GM12873 (cell line): Measurements from ENCODE around the gene NFIA.

Experiments used
- CTCF ChIP-seq: IDR thresholded peaks from 2 replicates; pipeline ENCODE4 v1.5.1; 2012; ENCODE audit warnings: low read depth, mild to moderate bottlenecking, moderate library complexity, low read length, control low read depth; ENCODE audit not compliant: insufficient read depth; ENCODE audit errors: missing control alignments

NFIA gene

GRCh38 chr1:61054601-61054993 lies 27.8 kb upstream of the NFIA start:
- TF ChIP-seq CTCF: no peak

DNA sequence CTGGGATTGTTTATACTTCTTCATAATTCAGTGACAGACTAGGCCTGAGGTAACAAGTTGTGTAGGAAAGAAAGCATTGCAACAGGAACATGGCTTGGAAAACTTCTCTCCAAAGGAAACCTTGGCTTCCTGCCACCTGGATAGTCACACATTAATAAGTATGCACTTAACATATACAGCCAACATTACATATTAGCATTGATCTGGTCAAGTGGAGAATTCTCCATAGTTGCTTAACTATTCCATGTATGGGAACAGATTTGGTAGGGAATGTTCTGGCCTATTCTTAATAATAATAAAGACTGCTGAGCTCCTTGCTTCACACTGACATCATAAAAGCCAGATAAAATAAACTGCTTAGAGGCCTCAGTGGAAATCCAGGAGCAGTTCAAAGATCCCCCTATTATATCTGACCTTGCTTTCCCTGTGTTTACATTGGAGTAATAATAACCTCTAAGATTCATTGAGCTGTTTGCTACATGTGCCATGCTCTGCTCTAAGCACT lies 27.2 kb upstream of the NFIA start:
- no peak for TF ChIP-seq CTCF

DNA sequence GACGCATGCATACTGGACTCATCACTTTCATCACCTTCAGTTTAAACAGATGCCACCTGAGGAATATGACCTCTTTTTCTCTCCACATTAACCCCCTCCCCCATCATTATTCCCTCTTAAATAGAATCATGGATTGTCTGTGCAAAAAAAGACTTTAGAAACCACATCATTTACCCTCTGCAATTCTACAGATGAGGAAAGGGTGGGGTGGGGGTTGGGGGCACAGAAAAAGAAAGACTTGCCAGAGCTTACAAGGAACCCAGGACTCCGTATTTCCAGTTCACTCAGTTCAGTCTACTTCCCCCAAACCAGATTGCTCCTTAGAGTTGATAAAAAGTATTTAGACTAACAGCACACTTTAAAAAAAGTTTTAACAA lies 26.2 kb upstream of the NFIA start:
- no peak for TF ChIP-seq CTCF

DNA sequence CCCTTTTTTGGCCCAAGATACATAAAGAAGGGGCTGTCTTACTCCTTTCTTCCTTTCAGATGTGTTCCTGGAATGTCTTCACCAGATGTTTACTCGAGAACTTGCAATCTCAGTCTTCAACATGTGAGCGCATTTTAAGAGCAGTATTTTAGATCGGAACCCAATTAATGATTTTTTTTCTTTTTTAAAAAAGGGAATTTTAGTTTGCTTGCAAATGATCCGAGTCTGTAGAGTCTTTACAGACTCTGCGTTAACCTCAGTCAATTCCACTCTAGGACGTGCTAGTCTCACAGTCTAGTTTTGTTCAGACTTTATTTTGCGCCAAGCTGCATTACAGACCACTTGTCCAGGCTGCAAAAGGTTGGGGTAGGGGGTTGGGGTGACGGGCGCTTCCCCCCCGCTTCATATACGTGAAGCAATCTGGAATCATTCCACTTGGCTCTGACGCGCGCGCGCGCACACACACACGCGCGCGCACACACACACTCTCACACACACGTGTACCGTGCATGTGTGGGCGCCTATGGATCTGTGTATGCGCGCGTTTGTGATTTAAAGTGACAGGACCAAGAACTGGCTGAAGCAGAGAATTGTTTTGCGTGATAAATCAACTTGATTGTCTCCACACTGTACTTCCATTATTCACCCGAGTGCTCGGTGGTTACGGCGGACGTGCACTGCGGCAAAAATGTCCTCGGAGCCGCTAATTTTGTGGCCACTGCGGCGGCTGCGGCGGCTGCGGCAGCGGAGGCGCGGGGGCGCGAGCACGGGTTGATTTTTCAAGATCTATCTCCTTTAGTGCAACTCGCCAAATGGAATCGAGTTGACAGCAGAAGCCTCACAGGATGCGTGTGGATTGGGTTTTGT lies 25.6 kb upstream of the NFIA start:
- no peak for TF ChIP-seq CTCF

DNA sequence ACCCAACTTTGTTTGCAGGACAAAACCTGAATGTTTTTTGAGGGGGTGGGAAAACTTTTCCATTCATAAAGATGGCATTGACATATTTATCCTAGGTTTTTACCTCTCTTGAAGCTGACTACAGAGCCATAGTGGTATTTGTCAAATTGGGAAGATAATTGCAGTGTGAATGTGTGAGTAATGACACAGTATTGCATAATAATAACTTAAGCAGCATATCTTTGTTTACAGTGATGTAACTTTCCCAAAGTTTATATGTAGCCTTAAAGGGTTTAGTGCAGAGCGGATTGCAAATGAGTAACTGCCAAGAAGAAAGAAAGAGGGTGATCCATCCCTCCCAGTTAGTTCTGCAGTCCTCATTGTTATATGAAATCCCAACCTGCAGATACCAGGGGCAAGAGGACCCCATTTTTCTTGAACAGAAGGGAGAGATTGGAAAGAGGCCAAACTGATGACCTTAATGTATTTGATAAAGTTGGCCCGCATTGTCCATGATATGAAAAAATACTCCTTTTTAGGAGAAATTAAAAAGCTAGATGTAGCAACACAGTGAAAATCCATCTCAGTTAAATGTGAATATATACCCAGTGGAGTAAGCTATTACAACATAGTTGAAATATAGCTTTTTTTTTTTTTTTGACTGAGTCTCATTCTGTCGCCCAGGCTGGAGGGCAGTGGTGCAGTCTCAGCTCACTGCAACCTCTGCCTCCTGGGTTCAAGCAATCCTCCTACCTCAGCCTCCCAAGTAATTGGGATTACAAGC lies 23.7 kb upstream of the NFIA start:
- no peak for TF ChIP-seq CTCF

GRCh38 chr1:61064673-61065072 lies 17.7 kb upstream of the NFIA start:
- TF ChIP-seq CTCF: no peak

DNA sequence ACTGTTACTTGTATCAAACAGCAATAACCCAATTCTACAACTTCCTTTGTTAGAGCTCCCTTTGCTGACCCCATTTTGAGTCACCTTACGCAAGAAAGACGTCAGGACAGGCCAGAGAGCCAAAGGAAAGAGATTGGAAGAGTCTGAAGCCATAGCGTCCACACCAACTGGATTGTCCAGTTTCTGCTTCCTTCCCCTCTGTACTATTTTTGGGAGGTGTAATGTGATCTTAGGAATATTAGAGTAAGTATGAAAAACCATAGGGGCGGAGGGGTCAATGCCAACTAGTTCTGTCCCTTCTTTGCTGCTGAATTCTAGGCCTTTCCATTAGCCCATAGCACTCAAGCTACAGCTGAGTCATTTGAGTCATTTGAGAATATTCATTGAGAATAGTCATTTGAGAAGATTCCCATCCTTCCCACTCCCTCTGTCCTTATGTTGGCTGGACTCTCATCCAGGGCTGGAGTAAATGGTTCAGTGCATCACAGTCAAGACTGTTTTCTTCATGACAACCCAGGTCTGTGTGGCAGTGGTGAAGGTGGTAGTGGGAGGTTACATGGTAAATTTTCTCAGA lies 14.8 kb upstream of the NFIA start:
- TF ChIP-seq CTCF: no peak
